ES-I3 (cell line): ENCODE results near the gene OR5M8.

Experiments
- H3K36me3 ChIP-seq: 2 replicates; pipeline ENCODE4 v1.6.1; 2013; ENCODE audit warnings: mild to moderate bottlenecking, low read length, control low read depth, moderate library complexity; ENCODE audit not compliant: insufficient read depth
- H3K4me1 ChIP-seq: 2 replicates; pipeline ENCODE4 v1.6.1; 2013; ENCODE audit warnings: mild to moderate bottlenecking, control low read depth, low read length; ENCODE audit not compliant: insufficient read depth
- H3K9ac ChIP-seq: 2 replicates; pipeline ENCODE4 v1.6.1; 2013; ENCODE audit warnings: low read depth, mild to moderate bottlenecking, low read length, moderate library complexity
- H3K9me3 ChIP-seq: 2 replicates; pipeline ENCODE4 v1.6.1; 2013; ENCODE audit warnings: mild to moderate bottlenecking, low read length, moderate library complexity; ENCODE audit not compliant: control insufficient read depth, insufficient read depth

OR5M8 gene

GRCh38 chr11:56491270-56491669 is at the start of gene OR5M8:
Gene OR5M8, minus strand, starts transcription at chr11:56491370. Its CDS starts 0 bp downstream, at chr11:56491370.
- Histone ChIP-seq H3K4me1 (no peaks in the 10 kb centered on the region), H3K36me3 (no peaks in the 10 kb centered on the region), H3K9me3 (no peaks in the 10 kb centered on the region), H3K9ac (no peak within 1 kb of the TSS)

DNA sequence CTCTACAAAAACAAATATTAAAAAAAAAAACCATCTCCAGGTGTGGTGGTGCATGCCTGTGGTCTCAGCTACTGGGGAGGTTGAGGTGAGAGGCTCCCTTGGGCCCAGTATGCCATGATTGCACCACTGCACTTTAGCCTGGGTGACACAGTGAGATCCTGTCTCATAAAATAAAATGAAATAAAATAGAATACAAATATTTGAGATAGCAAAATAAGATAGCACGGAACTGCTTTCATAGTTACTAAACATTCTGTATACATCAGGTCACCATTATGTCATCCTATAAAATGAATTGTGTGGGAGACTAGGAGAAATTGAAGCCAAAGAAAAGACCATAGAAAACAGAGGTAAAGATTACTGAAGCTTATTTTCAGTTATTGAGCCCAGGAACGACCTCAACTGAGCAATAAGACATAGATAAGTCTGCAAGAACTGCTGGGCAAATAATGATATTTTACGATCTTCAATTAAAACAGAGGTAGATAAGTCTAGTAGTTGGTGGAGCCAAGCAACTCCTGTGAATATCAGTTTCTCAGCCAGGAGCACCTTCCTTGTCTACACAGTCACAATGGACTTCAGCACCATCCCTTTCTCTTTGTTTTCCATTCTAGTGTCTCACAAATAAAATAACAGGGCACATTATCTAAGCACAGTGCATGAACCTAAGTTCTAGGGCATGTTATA is 42.0 kb upstream of the OR5M8 start:
- Histone ChIP-seq H3K36me3 (no peaks in the 10 kb centered on the region), H3K9ac (no peak overlapping the region), H3K4me1 (no peaks in the 10 kb centered on the region), H3K9me3 (no peaks in the 10 kb centered on the region)

DNA sequence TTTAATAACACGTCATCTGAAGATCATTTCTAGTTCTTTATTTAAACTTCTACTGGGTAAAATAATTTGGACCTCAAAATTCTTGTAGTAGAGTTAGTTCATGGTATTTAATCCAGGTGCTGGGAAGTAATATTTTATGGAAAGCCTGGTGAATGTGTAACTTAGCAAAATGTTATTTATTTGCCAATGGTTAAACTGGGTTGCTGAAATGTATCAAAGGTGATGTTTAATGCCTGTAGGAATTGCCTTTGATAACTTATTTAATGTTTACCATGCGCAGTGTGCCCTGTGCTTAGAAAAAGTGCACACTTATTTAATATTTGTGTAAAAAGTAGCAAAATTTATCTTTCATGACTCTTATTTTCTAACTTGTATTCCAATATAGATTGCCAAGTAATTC is 40.7 kb upstream of the OR5M8 start:
- no peaks in the 10 kb centered on the region for H3K9me3 ChIP-seq
- no peak overlapping the region for H3K9ac ChIP-seq
- H3K36me3 ChIP-seq: no peaks in the 10 kb centered on the region
- H3K4me1 ChIP-seq: no peaks in the 10 kb centered on the region

GRCh38 chr11:56522008-56522407 is 30.8 kb upstream of the OR5M8 start:
- Histone ChIP-seq H3K9ac (no peak overlapping the region), H3K36me3 (no peaks in the 10 kb centered on the region), H3K9me3 (no peaks in the 10 kb centered on the region), H3K4me1 (no peaks in the 10 kb centered on the region)

- Histone ChIP-seq H3K36me3 (no peaks in the 10 kb centered on the region), H3K4me1 (no peaks in the 10 kb centered on the region)
Observed at GRCh38 chr11:56513280-56513679, 22.1 kb upstream of the OR5M8 start.

GRCh38 chr11:56509439-56509838 is 18.3 kb upstream of the OR5M8 start:
- H3K9me3 ChIP-seq: no peaks in the 10 kb centered on the region
- H3K9ac ChIP-seq: no peak overlapping the region
- no peaks in the 10 kb centered on the region for H3K4me1 ChIP-seq
- H3K36me3 ChIP-seq: no peaks in the 10 kb centered on the region

More at GRCh38 chr11:56513280-56513679, 22.1 kb upstream of the OR5M8 start:
- Histone ChIP-seq H3K9me3 (no peaks in the 10 kb centered on the region), H3K9ac (no peak overlapping the region)

GRCh38 chr11:56497010-56497409 is 5.8 kb upstream of the OR5M8 start:
- no peaks in the 10 kb centered on the region for H3K4me1 ChIP-seq
- H3K9me3 ChIP-seq: no peaks in the 10 kb centered on the region
- no peaks in the 10 kb centered on the region for H3K36me3 ChIP-seq

DNA sequence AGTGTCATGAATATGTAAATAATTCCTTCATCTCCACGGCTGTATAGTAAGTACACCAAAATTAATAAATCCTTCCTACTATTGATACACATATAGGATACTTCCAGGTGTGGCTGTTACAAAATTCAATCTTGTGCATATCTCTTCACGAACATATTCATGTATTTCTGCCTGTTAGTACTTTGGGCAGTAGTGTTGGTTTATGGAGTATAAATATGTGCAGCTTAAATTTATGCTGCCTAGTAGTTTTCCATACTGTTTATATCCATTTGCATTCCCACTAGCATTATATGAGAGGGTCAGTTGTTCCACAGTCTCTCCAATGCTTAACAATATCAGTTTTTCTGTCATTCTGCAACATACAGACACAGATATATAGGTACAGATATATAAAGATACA is 3.9 kb upstream of the OR5M8 start:
- H3K9me3 ChIP-seq: no peaks in the 10 kb centered on the region
- no peak overlapping the region for H3K9ac ChIP-seq
- no peaks in the 10 kb centered on the region for H3K36me3 ChIP-seq
- H3K4me1 ChIP-seq: no peaks in the 10 kb centered on the region

More at GRCh38 chr11:56497010-56497409, 5.8 kb upstream of the OR5M8 start:
- no peak overlapping the region for H3K9ac ChIP-seq

DNA sequence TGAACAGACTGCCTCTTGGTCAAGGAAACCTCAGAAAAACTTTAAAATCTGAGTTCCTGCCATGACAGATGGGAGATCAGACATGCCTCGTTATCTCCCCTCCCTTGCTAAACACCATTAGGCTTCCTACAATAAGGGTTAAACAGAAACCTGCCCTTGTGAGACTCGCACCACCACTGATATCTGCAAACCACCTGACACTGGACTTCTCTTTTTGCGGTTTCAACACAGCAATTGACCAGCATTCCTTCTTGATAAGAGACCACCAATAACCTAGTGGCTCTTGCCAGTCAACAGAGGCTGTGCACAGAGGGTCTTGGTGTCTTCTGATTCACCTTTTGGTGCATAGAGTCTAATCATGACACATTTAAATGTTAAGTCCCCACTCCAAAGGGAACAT is 4.4 kb downstream of the OR5M8 start:
- no peak overlapping the region for H3K9ac ChIP-seq
- no peaks in the 10 kb centered on the region for H3K9me3 ChIP-seq
- no peaks in the 10 kb centered on the region for H3K4me1 ChIP-seq
- H3K36me3 ChIP-seq: no peaks in the 10 kb centered on the region

GRCh38 chr11:56474729-56475235 is 16.4 kb downstream of the OR5M8 start:
- Histone ChIP-seq H3K9ac (no peak overlapping the region), H3K4me1 (no peaks in the 10 kb centered on the region), H3K36me3 (no peaks in the 10 kb centered on the region), H3K9me3 (no peaks in the 10 kb centered on the region)

DNA sequence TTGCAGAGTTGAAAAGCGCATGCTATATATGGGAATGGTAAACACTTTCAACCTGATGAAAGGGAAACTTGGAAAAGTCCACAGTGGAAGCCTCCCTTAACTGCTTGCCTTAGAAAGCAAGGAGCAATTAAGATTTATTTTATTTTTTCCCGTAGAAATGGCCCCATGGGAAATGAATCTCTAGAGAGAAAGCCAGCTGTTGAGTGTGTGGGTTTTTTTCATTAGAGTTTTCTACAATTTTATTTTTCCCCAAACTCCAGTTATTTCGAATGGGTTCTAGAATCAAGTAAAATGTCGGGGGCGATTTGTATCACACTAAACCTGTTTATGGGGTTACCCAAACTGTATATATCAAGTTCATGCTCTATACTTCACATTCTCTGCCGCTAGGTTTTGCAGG is 17.9 kb downstream of the OR5M8 start, which contains the start of gene OR5M3:
Gene OR5M3, minus strand, starts transcription at position 101 of the 400 bp plus-strand sequence. CDS start 2,855 bp downstream, outside the sequence.
- H3K9ac ChIP-seq: no peak within 1 kb of the TSS
- H3K36me3 ChIP-seq: no peaks in the 10 kb centered on the region
- no peaks in the 10 kb centered on the region for H3K4me1 ChIP-seq
- no peaks in the 10 kb centered on the region for H3K9me3 ChIP-seq

- Histone ChIP-seq H3K9me3 (no peaks in the 10 kb centered on the region), H3K4me1 (no peaks in the 10 kb centered on the region), H3K9ac (no peak overlapping the region), H3K36me3 (no peaks in the 10 kb centered on the region)
Observed at GRCh38 chr11:56457076-56457475, 34.1 kb downstream of the OR5M8 start.

- no peaks in the 10 kb centered on the region for H3K36me3 ChIP-seq
- H3K9me3 ChIP-seq: no peaks in the 10 kb centered on the region
- H3K4me1 ChIP-seq: no peaks in the 10 kb centered on the region
- no peak overlapping the region for H3K9ac ChIP-seq
Observed at GRCh38 chr11:56453521-56453920, 37.6 kb downstream of the OR5M8 start.
